22Rv1 (cell line): ENCODE measurements around the gene PLCD3.

Experiments
- ZFX ChIP-seq: fragments of 450-650 bp; IDR thresholded peaks from 2 replicates; pipeline ENCODE4 v1.6.1; 2017; ENCODE audit warnings: antibody characterized with exemption, borderline replicate concordance
- TF ChIP-seq, protein P1 (sequence below): fragments of 450-650 bp; IDR thresholded peaks from 2 replicates; pipeline ENCODE4 v1.5.1; 2017; ENCODE audit warnings: mild to moderate bottlenecking

DNA sequence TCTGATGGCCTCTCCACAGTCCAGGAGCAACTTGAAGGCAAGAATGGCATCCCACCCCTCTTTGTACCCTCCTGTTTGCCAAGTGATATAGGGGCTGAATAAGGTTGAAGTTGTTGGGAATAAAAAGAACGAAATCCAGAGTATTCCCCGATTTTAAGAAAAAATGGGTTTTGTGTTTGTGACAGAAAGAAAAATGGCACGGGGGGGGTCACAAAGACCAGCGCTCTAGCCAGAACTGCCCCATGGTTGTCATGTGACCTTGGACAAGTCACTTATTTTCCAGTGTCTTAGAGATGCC lies 14.2 kb upstream of the PLCD3 start:
- TF ChIP-seq, protein P1, sequence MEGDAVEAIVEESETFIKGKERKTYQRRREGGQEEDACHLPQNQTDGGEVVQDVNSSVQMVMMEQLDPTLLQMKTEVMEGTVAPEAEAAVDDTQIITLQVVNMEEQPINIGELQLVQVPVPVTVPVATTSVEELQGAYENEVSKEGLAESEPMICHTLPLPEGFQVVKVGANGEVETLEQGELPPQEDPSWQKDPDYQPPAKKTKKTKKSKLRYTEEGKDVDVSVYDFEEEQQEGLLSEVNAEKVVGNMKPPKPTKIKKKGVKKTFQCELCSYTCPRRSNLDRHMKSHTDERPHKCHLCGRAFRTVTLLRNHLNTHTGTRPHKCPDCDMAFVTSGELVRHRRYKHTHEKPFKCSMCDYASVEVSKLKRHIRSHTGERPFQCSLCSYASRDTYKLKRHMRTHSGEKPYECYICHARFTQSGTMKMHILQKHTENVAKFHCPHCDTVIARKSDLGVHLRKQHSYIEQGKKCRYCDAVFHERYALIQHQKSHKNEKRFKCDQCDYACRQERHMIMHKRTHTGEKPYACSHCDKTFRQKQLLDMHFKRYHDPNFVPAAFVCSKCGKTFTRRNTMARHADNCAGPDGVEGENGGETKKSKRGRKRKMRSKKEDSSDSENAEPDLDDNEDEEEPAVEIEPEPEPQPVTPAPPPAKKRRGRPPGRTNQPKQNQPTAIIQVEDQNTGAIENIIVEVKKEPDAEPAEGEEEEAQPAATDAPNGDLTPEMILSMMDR: no peak
- TF ChIP-seq ZFX: no peak
